Measurements from ENCODE around the gene C2orf92. TPM values are rescaled to one million over a fixed set of nuclear protein-coding genes. Genes with fewer than 3 reads are reported as not detected.
A peak's percentile ranks its signal among the peaks of the same experiment; 100 is the strongest.

C2orf92 gene
- total and polyA plus RNA-seq, 4 donors: 4.1 to 36.3 (median 10.3) TPM

DNA sequence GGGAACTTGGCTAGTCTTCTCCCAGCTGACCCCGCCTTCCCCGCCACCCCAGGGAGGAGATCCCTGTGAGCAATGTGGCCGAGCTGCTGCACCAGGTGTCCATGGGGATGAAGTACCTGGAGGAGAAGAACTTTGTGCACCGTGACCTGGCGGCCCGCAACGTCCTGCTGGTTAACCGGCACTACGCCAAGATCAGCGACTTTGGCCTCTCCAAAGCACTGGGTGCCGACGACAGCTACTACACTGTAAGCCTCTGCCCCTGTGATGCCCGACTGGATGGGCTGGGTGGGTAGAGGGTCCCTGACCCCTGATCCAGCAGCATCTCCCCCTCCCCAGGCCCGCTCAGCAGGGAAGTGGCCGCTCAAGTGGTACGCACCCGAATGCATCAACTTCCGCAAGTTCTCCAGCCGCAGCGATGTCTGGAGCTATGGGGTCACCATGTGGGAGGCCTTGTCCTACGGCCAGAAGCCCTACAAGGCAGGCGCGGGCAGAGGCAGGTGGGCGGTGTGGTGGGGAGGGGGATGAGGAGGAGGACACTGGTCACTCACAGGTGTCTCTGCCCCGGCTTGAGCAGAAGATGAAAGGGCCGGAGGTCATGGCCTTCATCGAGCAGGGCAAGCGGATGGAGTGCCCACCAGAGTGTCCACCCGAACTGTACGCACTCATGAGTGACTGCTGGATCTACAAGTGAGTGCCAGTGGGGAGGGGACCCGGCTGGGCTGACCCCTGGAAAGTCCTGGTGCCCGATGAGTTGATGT lies 68.1 kb downstream of the C2orf92 start:
- Histone ChIP-seq H3K4me3 (ENCODE audit: low read length in 2 of 2) (no peak overlapping the region), H3K27me3 (ENCODE audit: control insufficient read depth in 1 of 2, insufficient read depth in 2 of 2, low read length in 1 of 2) (no peaks in the 10 kb centered on the region), H3K9me3 (ENCODE audit: control insufficient read depth, low read length) (no peaks in the 10 kb centered on the region), H3K27ac (ENCODE audit: low read depth in 1 of 2, low read length in 2 of 2) (no peak overlapping the region), H3K36me3 (ENCODE audit: control insufficient read depth in 1 of 2, insufficient read depth in 2 of 2, low read length in 1 of 2) (no peaks in the 10 kb centered on the region), H3K4me1 (ENCODE audit: control insufficient read depth in 1 of 2, insufficient read depth in 2 of 2, low read length in 2 of 2) (no peaks in the 10 kb centered on the region)
- WGBS, 2 donors: 91 to 92% methylated on average over 32 of the region's 32 CpGs
- intact Hi-C loops (cut with DNase I): no loop called here
- ATAC-seq (ENCODE audit: low FRiP score) (no peak), DNase-seq (peak in 1 of 2 donors; percentile 70)

DNA sequence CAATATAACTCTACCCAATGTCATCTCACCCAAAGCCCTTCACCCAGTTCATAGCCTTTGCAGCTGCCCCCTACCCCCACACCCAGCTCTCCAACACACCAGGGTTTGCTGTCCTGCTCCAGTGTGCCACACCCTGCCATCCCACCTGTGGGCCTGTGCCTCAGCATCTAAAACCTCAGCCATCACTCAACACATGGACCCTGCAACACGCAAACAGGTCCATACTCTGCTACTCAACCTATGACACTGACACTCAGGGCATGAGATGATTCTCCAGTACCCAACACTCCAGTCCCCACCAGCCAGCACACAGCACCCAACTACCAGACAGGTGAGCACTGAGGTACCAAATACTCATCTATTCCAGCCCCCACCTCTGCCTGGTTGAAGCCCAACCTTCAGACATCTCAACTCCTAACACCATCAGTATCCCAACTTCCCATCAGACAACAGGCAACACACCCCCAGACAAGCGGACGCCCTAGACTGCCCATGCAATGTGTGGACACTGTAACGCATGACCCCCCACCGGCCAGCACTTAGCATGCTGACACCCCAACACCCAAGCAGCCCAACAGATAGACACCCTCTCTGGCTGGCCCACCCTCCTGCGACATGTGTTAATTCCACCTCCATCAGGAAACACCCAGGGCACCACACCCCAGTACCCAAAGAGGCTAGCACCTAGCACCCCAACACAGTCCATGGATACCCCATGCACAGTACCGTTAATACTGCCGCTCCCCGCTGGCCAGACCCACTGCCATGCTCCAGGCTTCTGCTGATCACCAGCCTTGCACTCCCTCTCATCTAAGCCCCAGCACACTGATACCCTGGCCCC lies 68.9 kb downstream of the C2orf92 start:
- Histone ChIP-seq H3K4me1 (ENCODE audit: control insufficient read depth in 1 of 2, insufficient read depth in 2 of 2, low read length in 2 of 2) (no peaks in the 10 kb centered on the region), H3K9me3 (ENCODE audit: control insufficient read depth, low read length) (no peaks in the 10 kb centered on the region), H3K27me3 (ENCODE audit: control insufficient read depth in 1 of 2, insufficient read depth in 2 of 2, low read length in 1 of 2) (no peaks in the 10 kb centered on the region), H3K27ac (ENCODE audit: low read depth in 1 of 2, low read length in 2 of 2) (no peak overlapping the region), H3K4me3 (ENCODE audit: low read length in 2 of 2) (no peak overlapping the region), H3K36me3 (ENCODE audit: control insufficient read depth in 1 of 2, insufficient read depth in 2 of 2, low read length in 1 of 2) (no peaks in the 10 kb centered on the region)
- peak in 1 of 2 donors; percentile 46 for DNase-seq
- WGBS, 2 donors: 91 to 94% methylated on average over 9 of the region's 9 CpGs
- intact Hi-C loops (cut with DNase I): no loop called here
- no peak for ATAC-seq (ENCODE audit: low FRiP score)

- no peaks in the 10 kb centered on the region for H3K4me1 ChIP-seq (ENCODE audit: control insufficient read depth in 1 of 2, insufficient read depth in 2 of 2, low read length in 2 of 2)
- 87 to 90% methylated on average over 22 to 23 of the region's 23 CpGs for WGBS, 2 donors
- no peaks in the 10 kb centered on the region for H3K36me3 ChIP-seq (ENCODE audit: control insufficient read depth in 1 of 2, insufficient read depth in 2 of 2, low read length in 1 of 2)
- no peak overlapping the region for H3K27ac ChIP-seq (ENCODE audit: low read depth in 1 of 2, low read length in 2 of 2)
- ATAC-seq (ENCODE audit: low FRiP score) (no peak), DNase-seq (peak in 1 of 2 donors; percentile 67)
- H3K9me3 ChIP-seq (ENCODE audit: control insufficient read depth, low read length): no peaks in the 10 kb centered on the region
- no peaks in the 10 kb centered on the region for H3K27me3 ChIP-seq (ENCODE audit: control insufficient read depth in 1 of 2, insufficient read depth in 2 of 2, low read length in 1 of 2)
- intact Hi-C loops (cut with DNase I): no loop called here
- H3K4me3 ChIP-seq (ENCODE audit: low read length in 2 of 2): no peak overlapping the region
Measured at GRCh38 chr2:97739020-97739892, 69.7 kb downstream of the C2orf92 start.

- Histone ChIP-seq H3K9me3 (ENCODE audit: control insufficient read depth, low read length) (no peaks in the 10 kb centered on the region), H3K36me3 (ENCODE audit: control insufficient read depth in 1 of 2, insufficient read depth in 2 of 2, low read length in 1 of 2) (no peaks in the 10 kb centered on the region), H3K4me3 (ENCODE audit: low read length in 2 of 2) (no peak overlapping the region), H3K27me3 (ENCODE audit: control insufficient read depth in 1 of 2, insufficient read depth in 2 of 2, low read length in 1 of 2) (no peaks in the 10 kb centered on the region), H3K4me1 (ENCODE audit: control insufficient read depth in 1 of 2, insufficient read depth in 2 of 2, low read length in 2 of 2) (no peaks in the 10 kb centered on the region), H3K27ac (ENCODE audit: low read depth in 1 of 2, low read length in 2 of 2) (no peak overlapping the region)
- ATAC-seq (ENCODE audit: low FRiP score) (no peak), DNase-seq (peak in 1 of 2 donors; percentile 53)
- WGBS, 2 donors: 78 to 84% methylated on average over 5 of the region's 5 CpGs
- intact Hi-C loops (cut with DNase I): no loop called here
Measured at GRCh38 chr2:97739893-97740245, 70.4 kb downstream of the C2orf92 start.

- Histone ChIP-seq H3K4me3 (ENCODE audit: low read length in 2 of 2) (no peak overlapping the region), H3K27ac (ENCODE audit: low read depth in 1 of 2, low read length in 2 of 2) (no peak overlapping the region), H3K36me3 (ENCODE audit: control insufficient read depth in 1 of 2, insufficient read depth in 2 of 2, low read length in 1 of 2) (no peaks in the 10 kb centered on the region), H3K27me3 (ENCODE audit: control insufficient read depth in 1 of 2, insufficient read depth in 2 of 2, low read length in 1 of 2) (no peaks in the 10 kb centered on the region), H3K9me3 (ENCODE audit: control insufficient read depth, low read length) (no peaks in the 10 kb centered on the region), H3K4me1 (ENCODE audit: control insufficient read depth in 1 of 2, insufficient read depth in 2 of 2, low read length in 2 of 2) (no peaks in the 10 kb centered on the region)
- ATAC-seq (ENCODE audit: low FRiP score): no peak
- 26 to 33% methylated on average over 19 of the region's 19 CpGs for WGBS, 2 donors
- intact Hi-C loops (cut with DNase I): no loop called here
- DNase-seq: peak in 1 of 2 donors; percentile 69
Measured at GRCh38 chr2:97740590-97741182, 71.2 kb downstream of the C2orf92 start.

DNA sequence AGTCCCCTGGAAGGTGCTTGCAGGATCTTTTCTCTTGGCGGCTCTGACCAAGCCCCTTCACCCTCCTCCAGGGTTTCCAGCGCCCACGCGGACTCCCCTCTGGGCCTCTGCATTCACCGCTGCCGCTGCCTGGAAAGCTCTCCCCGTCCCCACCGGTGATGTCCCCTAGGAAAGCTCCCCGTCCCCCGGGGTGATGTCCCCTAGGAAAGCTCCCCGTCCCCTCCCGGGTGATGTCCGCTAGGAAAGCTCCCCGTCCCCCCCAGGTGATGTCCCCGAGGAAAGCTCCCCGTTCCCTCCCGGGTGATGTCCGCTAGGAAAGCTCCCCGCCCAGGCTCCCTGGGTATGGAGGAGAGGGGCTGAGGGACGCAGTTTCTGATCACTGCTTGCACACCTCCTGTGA lies 71.7 kb downstream of the C2orf92 start:
- peak in 1 of 2 donors; percentile 64 for DNase-seq
- intact Hi-C loops (cut with DNase I): no loop called here
- H3K27ac ChIP-seq (ENCODE audit: low read depth in 1 of 2, low read length in 2 of 2): no peak overlapping the region
- no peaks in the 10 kb centered on the region for H3K36me3 ChIP-seq (ENCODE audit: control insufficient read depth in 1 of 2, insufficient read depth in 2 of 2, low read length in 1 of 2)
- H3K9me3 ChIP-seq (ENCODE audit: control insufficient read depth, low read length): no peaks in the 10 kb centered on the region
- 89 to 91% methylated on average over 20 of the region's 20 CpGs for WGBS, 2 donors
- H3K27me3 ChIP-seq (ENCODE audit: control insufficient read depth in 1 of 2, insufficient read depth in 2 of 2, low read length in 1 of 2): no peaks in the 10 kb centered on the region
- H3K4me1 ChIP-seq (ENCODE audit: control insufficient read depth in 1 of 2, insufficient read depth in 2 of 2, low read length in 2 of 2): no peaks in the 10 kb centered on the region
- ATAC-seq (ENCODE audit: low FRiP score): no peak
- no peak overlapping the region for H3K4me3 ChIP-seq (ENCODE audit: low read length in 2 of 2)

- H3K27me3 ChIP-seq (ENCODE audit: control insufficient read depth in 1 of 2, insufficient read depth in 2 of 2, low read length in 1 of 2): no peaks in the 10 kb centered on the region
- no peaks in the 10 kb centered on the region for H3K9me3 ChIP-seq (ENCODE audit: control insufficient read depth, low read length)
- ATAC-seq (ENCODE audit: low FRiP score) (no peak), DNase-seq (peak in 1 of 2 donors; percentile 39)
- WGBS, 2 donors: 76 to 77% methylated on average over 4 of the region's 4 CpGs
- H3K4me1 ChIP-seq (ENCODE audit: control insufficient read depth in 1 of 2, insufficient read depth in 2 of 2, low read length in 2 of 2): no peaks in the 10 kb centered on the region
- no peak overlapping the region for H3K27ac ChIP-seq (ENCODE audit: low read depth in 1 of 2, low read length in 2 of 2)
- H3K4me3 ChIP-seq (ENCODE audit: low read length in 2 of 2): no peak overlapping the region
- no peaks in the 10 kb centered on the region for H3K36me3 ChIP-seq (ENCODE audit: control insufficient read depth in 1 of 2, insufficient read depth in 2 of 2, low read length in 1 of 2)
- intact Hi-C loops (cut with DNase I): no loop called here
Measured at GRCh38 chr2:97741686-97742085, 72.2 kb downstream of the C2orf92 start.

GRCh38 chr2:97742381-97742847 lies 72.9 kb downstream of the C2orf92 start:
- DNase-seq: peak in 1 of 2 donors; percentile 19
- 84 to 85% methylated on average over 4 of the region's 4 CpGs for WGBS, 2 donors
- no peaks in the 10 kb centered on the region for H3K27me3 ChIP-seq (ENCODE audit: control insufficient read depth in 1 of 2, insufficient read depth in 2 of 2, low read length in 1 of 2)
- H3K36me3 ChIP-seq (ENCODE audit: control insufficient read depth in 1 of 2, insufficient read depth in 2 of 2, low read length in 1 of 2): no peaks in the 10 kb centered on the region
- ATAC-seq (ENCODE audit: low FRiP score): no peak
- no peaks in the 10 kb centered on the region for H3K4me1 ChIP-seq (ENCODE audit: control insufficient read depth in 1 of 2, insufficient read depth in 2 of 2, low read length in 2 of 2)
- no peak overlapping the region for H3K27ac ChIP-seq (ENCODE audit: low read depth in 1 of 2, low read length in 2 of 2)
- no peaks in the 10 kb centered on the region for H3K9me3 ChIP-seq (ENCODE audit: control insufficient read depth, low read length)
- H3K4me3 ChIP-seq (ENCODE audit: low read length in 2 of 2): no peak overlapping the region
- intact Hi-C loops (cut with DNase I): no loop called here

All from aorta (tissue), 5 donors.